Renal cortical epithelial cell (primary cell): ENCODE results near the gene COL19A1. TPM values are rescaled to one million over a fixed set of nuclear protein-coding genes. Genes with fewer than 3 reads are reported as not detected.
"Not testable (repeated sequence)": the region's sequence is repeated elsewhere in the genome, so short reads cannot be mapped to it uniquely, and the experiment has no call there.

Experiments used
- DNase-seq: peaks from one replicate; pipeline ENCODE4 v3.0.0-alpha.2; 2011; ENCODE audit warnings: low read depth
- total RNA-seq: library from RNA; depleted of rRNA; stranded (reverse); fragments of >200 nt; gene quantifications from 2 replicates; pipeline ENCODE4 v1.2.3, GENCODE V29; 2014

Gene COL19A1
- total RNA-seq, 1 donor from 2014 or later: not detected

DNA sequence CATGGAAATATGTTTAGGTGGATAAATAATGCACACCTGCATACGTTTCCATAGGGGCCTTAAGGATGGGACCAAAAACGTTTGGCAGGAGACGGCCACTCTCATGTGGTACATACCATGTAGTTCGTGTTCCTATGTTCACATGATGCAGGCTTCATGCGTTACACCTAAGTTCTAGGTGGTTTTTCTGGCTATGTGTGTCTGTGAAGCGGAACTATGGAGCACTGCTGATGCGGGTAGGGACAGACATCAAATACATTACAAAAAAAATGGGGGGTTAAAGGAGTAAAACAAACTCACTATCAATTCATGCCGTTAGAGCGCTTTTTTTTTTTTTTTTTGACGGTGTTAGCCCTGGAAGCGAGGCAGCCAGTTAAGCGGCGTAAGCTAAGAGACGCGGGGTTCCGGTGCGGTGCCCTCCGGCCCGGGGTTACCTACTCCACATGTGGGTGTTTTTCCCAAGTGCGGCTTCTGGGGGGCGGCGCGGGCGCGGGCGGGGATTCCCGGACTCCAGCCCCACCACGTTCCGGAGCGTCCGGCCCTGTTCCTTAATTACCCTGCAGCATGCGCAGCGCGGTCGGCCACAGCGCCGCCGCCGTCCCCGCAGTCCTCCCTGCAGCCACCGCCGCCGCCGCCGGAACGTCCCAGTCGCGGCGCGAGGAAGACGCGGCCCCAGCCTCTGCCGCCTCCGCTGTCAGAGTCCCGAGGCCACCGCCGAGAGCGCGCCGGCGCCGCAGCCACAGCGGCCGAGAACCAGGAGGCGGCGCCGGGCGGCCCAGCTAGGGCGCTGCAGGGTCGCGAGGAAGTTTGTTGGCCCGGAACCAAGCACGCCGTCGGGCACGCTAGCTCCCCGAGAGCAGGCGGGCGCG lies 648 bp downstream of the COL19A1 start:
- DNase-seq: no peak

DNA sequence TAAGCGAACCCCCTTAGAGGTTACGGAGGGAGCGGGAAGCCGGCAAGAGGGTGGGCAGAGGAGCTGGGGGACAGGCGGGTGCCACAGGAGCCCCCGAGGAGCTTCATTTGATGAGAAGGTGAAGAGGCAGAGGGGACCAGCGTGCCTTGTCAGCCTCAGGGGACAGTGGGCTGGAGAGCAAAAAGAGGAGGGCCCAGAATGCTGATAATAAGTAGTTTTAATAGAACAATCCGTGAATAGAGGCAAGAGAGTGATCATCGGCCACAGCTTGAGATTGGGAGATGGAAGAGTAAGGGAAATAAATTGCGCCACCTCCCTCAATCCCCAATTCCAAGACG lies 1.3 kb downstream of the COL19A1 start:
- DNase-seq: no peak

DNA sequence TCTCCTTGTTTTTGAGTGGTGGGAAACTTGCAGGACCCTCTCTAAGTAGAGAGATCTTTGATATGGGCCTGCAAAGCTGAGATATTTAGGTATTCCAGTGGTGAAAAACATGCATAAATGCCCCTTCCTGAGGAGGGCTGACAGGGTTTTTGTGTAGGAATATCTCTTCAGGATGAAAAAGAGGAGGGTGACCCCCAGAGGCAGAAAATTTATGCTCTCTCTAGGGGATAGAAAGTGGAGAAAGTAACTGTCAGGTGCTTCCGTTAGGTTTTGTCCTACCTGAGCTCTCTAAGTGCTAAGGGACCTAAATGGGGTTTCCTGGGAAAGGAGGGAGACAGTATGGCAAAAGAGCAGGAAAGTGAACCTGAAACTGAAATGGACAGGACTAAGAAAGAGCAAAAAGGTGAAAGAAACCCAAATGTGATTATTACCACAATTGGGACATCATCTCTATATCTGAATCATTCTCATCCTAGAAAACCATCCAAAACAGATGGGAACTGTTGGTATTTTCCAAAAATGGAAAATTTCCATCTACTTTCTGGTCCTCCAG lies 2.0 kb downstream of the COL19A1 start:
- no peak for DNase-seq

DNA sequence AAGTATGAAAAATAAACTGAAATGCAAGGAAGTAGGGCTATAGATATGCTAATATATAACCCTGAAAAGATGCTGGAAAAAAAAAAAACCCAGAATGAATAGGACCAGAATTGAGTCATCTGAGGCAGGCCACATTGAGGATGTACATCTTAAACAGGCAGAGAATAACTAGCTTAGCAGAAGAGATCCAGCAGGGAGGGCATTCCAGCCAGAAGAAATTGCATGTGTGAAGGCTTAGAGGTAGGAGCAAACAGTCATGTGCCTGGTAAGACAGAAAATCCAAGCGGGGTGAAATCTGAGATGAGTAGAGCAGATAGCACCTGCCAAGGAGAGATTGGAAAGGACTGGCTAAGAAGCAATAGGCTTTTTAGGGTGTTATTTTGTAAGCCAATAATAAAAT lies 2.6 kb downstream of the COL19A1 start:
- DNase-seq: no peak

DNA sequence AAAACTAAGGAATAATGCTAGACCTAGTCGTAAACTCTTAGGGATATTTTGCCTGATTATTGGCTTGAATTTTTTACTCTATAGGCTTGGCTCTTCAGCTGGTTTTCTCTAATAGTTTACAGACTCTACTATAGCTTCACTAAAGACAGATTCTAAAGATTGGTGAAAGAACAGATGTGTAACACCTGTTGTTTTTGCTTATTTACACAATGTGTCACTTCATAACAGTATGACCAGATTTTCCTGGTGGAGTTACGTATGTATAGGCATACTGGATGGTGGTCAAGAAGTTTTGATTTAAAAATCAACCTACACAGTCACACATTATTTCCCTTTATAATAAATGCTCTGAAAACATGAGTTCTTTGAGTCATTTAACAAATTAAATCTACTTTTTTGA lies 4.8 kb downstream of the COL19A1 start:
- no peak for DNase-seq

DNA sequence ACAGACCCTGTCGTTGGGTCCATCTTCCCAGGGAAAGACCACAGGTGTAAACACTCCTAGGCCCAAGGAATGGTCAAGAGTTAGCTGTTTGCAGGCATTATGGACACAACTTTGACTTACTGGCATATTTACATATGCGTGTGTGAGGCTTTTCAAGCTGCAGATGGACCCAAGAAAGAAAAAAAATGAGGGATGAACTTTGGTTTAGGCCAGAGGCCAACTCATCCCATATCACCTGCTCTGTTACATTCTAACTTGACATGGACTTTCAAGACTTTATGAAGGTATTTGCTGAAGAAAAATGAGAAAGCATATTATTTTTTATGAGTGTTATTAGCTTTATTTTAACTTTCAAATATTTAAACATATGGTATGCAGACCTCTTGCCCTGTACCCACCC lies 6.9 kb downstream of the COL19A1 start:
- DNase-seq: no peak

DNA sequence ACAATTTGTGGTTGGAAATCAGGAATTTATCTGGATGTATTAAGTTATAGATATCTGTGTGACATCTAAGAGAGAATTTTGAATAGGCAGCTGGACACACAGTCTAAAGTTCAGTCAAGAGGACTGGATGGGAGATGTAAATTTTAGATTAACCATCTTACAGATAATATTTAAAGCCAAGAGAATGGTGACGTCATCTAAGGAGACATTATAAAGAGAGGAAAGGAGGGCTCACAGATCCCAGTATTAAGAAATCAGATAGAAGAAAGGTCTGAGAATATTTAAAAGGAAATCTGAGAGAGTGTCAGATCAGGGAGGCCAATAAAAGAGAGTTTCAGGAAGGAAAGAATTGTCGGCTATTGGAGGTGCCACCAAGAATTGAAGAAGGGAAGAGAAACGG lies 9.4 kb downstream of the COL19A1 start:
- DNase-seq: no peak

DNA sequence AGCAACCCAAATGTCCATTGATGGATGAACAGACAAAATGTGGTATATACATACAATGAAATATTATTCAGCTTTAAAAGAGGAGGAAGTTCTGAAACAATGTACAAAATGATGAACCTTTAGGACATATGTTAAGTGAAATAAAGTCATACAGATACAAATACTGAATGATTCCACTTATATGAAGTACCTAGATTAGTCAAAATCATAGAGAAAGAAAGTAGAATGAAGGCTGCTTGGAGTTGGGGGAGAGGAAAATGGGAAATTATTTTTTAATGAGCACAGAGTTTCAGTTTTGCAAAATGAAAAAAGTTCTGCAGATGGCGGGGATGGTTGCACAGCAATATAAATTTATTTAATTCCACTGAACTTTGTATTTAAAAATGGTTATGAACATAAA lies 12.4 kb downstream of the COL19A1 start:
- no peak for DNase-seq

DNA sequence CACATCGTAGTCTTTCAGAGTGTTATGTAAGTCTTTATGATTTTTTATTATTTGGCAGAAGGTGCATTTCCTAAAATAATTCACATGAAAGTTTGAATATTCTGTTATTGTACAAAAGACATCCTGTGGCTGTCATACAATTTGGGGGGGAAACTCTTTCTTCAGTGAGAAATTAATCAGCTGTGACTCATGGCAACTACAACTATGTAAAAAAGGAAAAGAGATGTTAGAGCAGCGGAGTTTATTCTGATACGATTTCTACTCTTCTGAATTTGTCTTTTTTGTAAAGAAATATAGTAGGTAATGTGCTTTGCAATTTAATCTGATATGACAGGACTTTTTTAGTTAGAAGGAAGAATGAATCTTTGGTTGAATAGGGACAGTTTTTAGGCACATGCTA lies 14.2 kb downstream of the COL19A1 start:
- DNase-seq: no peak

DNA sequence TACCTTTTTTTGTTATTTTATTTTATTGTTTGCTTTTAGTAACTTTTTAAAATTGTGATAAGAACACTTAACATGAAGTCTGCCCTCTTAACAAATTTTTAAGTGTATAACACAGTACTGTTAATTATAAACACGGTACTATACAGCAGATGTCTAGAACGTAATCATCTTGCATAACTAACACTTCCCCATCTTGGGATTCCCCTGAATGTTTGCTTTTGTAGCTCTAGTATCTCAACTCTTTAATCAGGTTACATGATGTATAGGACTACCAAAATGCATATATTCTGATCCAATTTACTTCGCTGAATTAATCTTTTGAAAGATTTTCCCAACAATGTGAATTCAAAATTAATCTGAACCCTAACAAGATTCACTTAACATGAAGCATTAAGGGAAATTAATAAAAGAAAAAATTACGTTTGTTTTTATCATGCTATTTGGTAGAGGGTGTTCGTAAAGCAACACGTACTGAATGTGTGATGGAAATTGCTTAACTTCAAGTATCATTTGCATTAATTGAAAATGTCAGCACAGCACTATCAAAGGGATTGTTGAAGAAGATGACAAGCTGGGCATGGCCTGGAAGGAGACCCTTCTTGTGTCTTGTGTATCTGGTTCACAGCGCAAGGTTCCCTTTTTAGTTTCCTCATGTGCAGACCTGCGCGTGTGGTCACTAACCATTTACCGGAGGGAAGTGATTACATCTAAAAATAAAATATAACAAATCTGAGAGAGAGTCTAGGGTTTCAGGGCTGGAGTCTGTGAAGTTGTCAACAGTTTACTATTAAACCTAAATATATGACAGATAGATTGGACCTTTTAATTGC lies 15.2 kb downstream of the COL19A1 start:
- DNase-seq: no peak

DNA sequence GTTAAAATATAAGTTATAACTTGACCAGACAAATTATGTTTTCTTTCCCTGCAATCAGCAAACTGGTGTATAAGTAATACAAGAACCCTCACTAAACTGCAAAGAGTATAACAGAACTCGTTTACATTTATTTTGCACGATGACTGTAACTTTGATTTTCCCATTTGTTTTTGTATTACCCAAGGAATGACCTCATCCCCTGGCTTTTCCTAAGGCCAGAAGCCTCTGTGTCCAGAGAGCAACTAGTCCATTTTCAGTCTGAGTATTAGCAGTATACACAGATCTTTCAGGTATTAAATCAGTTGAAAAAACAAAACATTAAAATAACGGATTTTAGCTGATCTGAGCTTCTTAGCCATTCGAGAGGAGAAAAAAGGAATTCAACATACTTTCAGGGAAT lies 17.2 kb downstream of the COL19A1 start:
- DNase-seq: no peak

DNA sequence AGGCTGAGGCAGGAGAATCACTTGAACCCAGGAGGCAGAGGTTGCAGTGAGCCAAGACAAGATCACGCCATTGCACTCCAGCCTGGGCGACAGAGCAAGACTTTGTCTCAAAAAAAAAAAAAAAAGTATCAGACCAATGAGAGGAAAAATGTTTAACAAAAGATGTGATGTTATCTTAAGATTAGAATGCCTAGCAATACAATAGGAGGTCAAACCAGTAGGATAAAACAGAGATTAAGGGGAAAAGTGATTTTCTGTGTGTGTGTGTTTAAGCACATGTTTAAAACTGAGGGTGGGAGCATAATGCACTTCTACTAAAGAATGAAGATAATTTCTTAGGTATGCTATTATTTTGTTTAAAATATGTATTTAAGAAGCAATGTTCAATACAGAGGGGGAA lies 17.9 kb downstream of the COL19A1 start:
- no peak for DNase-seq

DNA sequence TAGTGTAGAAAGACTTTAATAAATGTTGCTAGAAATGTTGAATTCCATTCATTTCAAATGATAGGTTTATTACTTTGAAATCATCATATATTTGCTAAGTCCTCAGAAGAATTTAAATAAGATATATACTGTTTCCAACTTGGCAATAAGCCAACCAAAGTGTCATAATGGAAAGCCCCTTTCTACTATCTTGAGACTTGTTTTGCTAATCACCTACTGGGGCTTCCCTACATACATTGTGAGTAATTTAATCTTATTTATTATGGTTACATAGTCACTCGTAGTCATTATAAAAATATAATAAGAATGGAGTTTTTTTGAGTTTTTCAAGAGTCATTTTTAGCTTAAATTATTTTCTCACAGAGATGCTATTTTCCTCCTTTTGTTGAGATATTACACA lies 20.7 kb downstream of the COL19A1 start:
- DNase-seq: no peak

DNA sequence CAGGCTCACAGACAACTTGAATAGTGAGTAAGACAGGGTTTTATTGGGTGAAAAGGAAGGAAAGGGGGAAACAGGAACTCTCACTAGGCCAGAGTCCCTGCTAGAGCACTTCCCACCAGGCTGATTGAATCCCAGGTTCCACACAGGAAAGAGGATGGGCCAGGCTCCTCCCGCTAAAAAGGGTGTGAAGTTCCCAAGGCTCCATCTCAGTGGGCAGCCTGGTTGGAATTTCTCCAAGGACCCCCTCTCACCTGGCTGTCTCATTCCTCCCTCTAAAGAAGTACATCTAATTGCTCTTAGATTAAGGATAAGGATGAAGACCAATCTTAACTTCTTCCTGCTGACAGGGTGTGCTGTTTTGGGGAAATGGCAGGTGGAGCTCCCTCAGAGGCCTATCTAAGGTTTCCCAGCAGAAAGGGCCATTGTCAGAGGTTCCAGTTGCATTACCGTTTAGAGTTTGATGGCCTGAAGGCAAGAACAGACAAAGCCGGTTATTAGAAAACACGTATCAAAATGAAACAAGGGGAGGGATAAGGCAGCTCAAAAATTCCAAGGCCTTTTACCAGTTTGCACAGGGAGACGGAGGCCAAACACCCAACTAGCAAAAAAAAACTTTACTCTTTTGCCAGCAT lies 21.5 kb downstream of the COL19A1 start:
- DNase-seq: no peak

DNA sequence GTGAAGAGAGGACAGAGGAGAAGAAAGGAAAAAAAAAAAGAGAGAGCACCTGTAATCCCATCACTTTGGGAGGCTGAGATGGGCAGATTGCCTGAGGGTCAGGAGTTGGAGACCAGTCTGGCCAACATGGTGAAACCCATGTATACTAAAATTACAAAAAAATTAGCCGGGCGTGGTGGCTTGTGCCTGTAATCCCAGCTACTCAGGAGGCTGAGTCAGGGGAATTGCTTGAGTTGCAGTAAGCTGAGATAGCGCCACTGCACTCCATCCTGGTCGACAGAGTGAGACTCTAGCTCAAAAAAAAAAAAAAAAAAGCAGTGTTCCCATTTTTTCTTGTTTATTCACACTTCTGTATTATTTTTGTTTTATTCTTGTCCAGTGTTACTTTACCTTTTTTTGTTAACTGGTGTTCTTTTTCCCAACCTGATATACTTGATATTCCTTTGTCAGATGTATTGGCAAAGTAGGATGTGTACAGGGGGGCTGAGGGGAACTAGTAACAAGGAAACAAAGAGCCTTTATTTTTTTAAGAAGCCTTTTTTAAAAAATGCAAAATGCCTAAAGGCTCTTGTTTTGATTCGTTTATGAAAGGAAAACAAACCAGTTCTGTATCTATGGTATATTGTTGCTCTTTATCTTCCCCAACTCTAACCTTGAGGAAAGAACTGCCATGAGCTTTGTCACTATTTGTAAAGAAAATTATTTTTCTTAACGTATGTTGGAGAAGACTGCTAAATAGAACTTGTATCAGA lies 22.3 kb downstream of the COL19A1 start:
- no peak for DNase-seq

DNA sequence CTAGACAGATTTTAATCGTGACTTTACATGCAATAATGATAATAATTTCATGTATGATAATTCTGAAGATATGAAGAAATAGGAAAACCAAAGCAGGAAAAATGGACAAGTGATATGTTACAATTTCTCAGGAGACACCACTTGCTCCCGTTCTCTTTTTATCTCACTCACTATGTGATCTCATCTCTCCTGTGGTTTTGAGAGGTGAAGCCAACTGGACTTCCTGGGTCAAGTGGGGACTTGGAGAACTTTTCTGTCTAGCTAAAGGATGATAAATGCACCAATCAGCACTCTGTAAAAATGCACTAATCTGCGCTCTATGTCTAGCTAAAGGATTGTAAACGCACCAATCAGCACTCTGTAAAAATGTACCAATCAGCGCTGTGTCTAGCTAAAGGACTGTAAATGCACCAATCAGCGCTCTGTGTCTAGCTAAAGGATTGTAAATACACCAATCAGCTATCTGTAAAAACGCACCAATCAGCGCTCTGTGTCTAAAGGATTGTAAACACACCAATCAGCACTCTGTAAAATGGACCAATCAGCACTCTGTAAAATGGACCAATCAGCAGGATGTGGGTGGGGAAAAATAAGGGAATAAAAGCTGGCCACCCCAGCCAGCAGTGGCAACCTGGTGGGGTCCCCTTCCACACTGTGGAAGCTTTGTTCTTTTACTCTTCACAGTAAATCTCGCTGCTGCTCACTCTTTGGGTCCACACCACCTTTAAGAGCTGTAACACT lies 23.0 kb downstream of the COL19A1 start:
- not testable (repeated sequence) for DNase-seq

DNA sequence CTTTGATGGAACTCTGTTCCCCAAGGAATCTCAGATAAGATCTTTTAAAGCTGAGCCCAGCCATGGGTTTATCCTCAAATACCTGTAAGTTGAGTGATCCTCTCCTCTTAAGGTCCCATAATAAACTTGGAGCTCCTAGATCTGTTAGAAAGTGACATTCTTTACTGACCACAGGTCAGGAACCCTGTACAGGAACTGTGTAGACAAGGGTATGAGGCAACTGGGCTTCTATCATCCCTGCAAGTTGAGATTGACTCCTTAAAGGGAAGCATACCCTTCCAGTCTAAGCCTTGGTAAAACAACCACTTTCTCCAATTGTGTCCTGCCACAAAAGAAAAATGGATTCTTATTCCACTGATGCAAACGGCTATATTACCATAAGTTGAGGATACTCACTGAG lies 26.2 kb downstream of the COL19A1 start:
- peak; percentile 26 for DNase-seq

DNA sequence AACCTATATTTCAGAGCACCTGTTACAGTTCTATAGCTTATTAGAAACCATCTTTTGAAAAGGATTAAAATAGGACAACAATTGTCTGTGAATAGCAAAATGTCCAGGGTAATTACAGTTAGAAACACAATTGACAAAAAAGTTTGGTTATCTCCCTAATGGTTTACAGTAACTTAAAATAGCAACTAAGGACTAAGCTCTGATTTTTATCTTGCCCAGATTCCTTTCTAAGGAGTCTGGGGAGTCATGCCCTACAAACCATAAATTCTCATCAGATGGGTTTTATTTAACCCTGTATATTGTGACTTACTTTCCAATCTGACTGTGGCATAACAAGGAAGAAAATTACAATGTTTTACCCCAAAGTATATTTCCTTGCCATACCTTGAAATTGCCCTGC lies 26.9 kb downstream of the COL19A1 start:
- DNase-seq: not testable (repeated sequence)

DNA sequence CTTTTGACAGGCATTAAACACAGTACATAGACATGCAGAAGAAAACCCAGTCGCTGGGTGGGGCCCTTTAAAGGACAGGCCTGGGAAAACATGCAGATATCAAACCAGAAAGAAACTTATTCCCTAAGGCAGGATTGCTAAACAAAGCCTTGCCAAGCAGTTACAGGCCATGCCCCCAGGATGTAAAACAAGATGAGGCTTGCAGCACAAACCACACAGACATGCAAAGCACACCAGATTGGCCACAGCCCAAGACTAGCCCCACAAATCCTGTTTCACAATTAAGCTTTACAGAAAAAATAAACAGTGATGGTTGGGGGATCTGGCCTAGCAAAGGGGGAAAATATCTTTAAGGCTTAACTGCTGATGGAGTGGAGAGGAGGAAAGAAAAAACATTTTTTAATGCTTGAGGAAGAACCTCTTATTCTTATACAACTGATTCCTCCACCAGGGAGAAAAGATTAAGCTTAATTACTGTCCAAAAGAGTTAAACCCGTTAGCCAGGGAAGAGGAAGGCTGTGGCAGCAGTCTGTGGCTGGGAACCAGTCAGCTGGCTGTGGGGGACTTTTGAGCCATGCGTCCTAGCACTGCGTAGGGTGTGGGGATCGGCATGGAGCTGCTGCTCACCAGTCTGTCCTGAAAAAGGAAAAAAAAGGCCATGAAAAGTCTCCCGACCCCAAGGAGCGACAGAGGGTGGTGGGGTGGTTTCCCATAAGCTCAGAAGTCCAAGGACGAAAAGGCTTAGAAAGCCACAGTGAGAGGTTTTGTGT lies 28.4 kb downstream of the COL19A1 start:
- DNase-seq: peak; percentile 85

DNA sequence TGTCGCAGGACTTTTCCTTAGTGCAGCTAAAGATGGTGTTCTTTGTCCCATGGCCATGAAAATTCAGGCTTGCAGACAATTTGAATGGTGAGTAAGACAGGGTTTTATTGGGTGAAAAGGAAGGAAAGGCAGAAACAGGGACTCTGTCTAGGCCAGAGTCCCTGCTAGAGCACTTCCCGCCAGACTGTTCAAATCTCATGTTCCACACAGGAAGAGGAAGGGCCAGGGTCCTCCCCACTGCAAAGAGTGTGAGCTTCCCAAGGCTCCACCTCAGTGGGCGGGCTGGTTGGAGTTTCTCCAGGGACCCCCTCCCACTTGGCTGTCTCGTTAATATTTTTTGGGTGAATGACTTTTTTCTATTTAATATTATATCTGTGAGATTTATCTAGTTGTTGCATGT lies 29.0 kb downstream of the COL19A1 start:
- DNase-seq: no peak
